ENCODE measurements around the gene GDF10. TPM values are rescaled to one million over a fixed set of nuclear protein-coding genes. Genes with fewer than 3 reads are reported as not detected.

GDF10 gene
- total and polyA plus RNA-seq, 10 of the 15 experiments (the other 5 are each of a cell fraction or from before 2014, with no cell fraction given), result not detected

- DNase-seq (ENCODE audit: low read depth, low spot score) (no peak), FAIRE-seq (no peak), ATAC-seq (no peak)
- H3K27ac ChIP-seq (ENCODE audit: control insufficient read depth, insufficient read depth), result no peak overlapping the region
- ChIA-PET RAD21 (ENCODE audit: unreplicated experiment) (no interaction called here), POLR2A (no interaction called here), SMC1A (ENCODE audit: uncharacterized antibody, unreplicated experiment) (interaction anchor here (0.6 kb wide), 1 partner anchor 206 kb away, joined by 3 read pairs; no protein-coding TSS in a partner anchor), CTCF (no interaction called here)
- no peaks in the 10 kb centered on the region for H4K20me1 ChIP-seq (ENCODE audit: control insufficient read depth, insufficient read depth)
- WGBS (ENCODE audit: insufficient coverage, insufficient replicate concordance, low lambda C conversion rate, missing lambda C conversion rate), result 41% methylated on average over 34 of the region's 36 CpGs
- no peaks in the 10 kb centered on the region for H3K4me1 ChIP-seq (ENCODE audit: control insufficient read depth, insufficient read depth, low read length)
- H3K4me2 ChIP-seq (ENCODE audit: control insufficient read depth, insufficient read depth), result no peak overlapping the region
- BruUV-seq (replicated peaks), result no TSS peak
- H3K36me3 ChIP-seq (ENCODE audit: control insufficient read depth in 2 of 2, insufficient read depth in 2 of 2, low read length in 1 of 2), result no peaks in the 10 kb centered on the region
- H3K9me3 ChIP-seq (replicated peaks; ENCODE audit: control insufficient read depth, insufficient read depth, low read length), result no peaks in the 10 kb centered on the region
- no peak overlapping the region for H3K9ac ChIP-seq (ENCODE audit: control insufficient read depth, insufficient read depth, low read length)
- no peak overlapping the region for H3K4me3 ChIP-seq
- H2AFZ ChIP-seq (ENCODE audit: control insufficient read depth, low read depth, low read length), result no peak overlapping the region
- intact Hi-C loops (cut with micrococcal nuclease; ENCODE audit: unreplicated experiment) (no loop called here), in situ Hi-C loops (cut with MboI) (no loop called here)
- no peaks in the 10 kb centered on the region for H3K79me2 ChIP-seq (ENCODE audit: control insufficient read depth, insufficient read depth, low read length)
- no peak for TF ChIP-seq ZNF687 (IDR thresholded peaks at IDR 0.05)
- no peaks in the 10 kb centered on the region; a peak in 1 of 4 replicates for H3K27me3 ChIP-seq (replicated peaks in 1 of 2; ENCODE audit: control insufficient read depth in 2 of 2, insufficient read depth in 2 of 2, low read length in 1 of 2)
Measured at GRCh38 chr10:47348661-47349470, 48.9 kb downstream of the GDF10 start.

GRCh38 chr10:47349516-47349915, 49.5 kb downstream of the GDF10 start:
- WGBS (ENCODE audit: insufficient coverage, insufficient replicate concordance, low lambda C conversion rate, missing lambda C conversion rate), result 40% methylated on average over 15 of the region's 22 CpGs
- no peak overlapping the region for H3K9ac ChIP-seq (ENCODE audit: control insufficient read depth, insufficient read depth, low read length)
- H3K4me2 ChIP-seq (ENCODE audit: control insufficient read depth, insufficient read depth), result no peak overlapping the region
- POLR2A ChIA-PET, result no interaction called here
- TF ChIP-seq SMAD1 (IDR thresholded peaks at IDR 0.05; ENCODE audit: low read depth, partially characterized antibody) (no peak), POLR2AphosphoS2 (IDR thresholded peaks at IDR 0.05; ENCODE audit: low read depth, low read length) (no peak), EED (IDR thresholded peaks at IDR 0.05; ENCODE audit: low read depth) (no peak), WRNIP1 (IDR thresholded peaks at IDR 0.05; ENCODE audit: borderline replicate concordance, low read depth, low read length) (no peak)
- CTCF ChIA-PET, result no interaction called here
- in situ Hi-C loops (cut with MboI), result no loop called here
- H2AFZ ChIP-seq (ENCODE audit: control insufficient read depth, low read depth, low read length), result no peak overlapping the region
- H3K27ac ChIP-seq (ENCODE audit: control insufficient read depth, insufficient read depth), result no peak overlapping the region
- H3K9me3 ChIP-seq (replicated peaks; ENCODE audit: control insufficient read depth, insufficient read depth, low read length), result no peaks in the 10 kb centered on the region
- H3K27me3 ChIP-seq (replicated peaks in 1 of 2; ENCODE audit: control insufficient read depth in 2 of 2, insufficient read depth in 2 of 2, low read length in 1 of 2), result no peaks in the 10 kb centered on the region; a peak in 1 of 4 replicates
- SMC1A ChIA-PET (ENCODE audit: uncharacterized antibody, unreplicated experiment), result no interaction called here
- intact Hi-C loops (cut with micrococcal nuclease; ENCODE audit: unreplicated experiment), result no loop called here
- no peaks in the 10 kb centered on the region for H3K4me1 ChIP-seq (ENCODE audit: control insufficient read depth, insufficient read depth, low read length)
- H3K36me3 ChIP-seq (ENCODE audit: control insufficient read depth in 2 of 2, insufficient read depth in 2 of 2, low read length in 1 of 2), result no peaks in the 10 kb centered on the region
- no peak for ATAC-seq
- RAD21 ChIA-PET (ENCODE audit: unreplicated experiment), result no interaction called here
- H4K20me1 ChIP-seq (ENCODE audit: control insufficient read depth, insufficient read depth), result no peaks in the 10 kb centered on the region
- H3K79me2 ChIP-seq (ENCODE audit: control insufficient read depth, insufficient read depth, low read length), result no peaks in the 10 kb centered on the region
- no TSS peak for BruUV-seq (replicated peaks)
- no peak overlapping the region for H3K4me3 ChIP-seq
- DNase-seq (ENCODE audit: low read depth, low spot score), result no peak
- no peak for FAIRE-seq
